ENCODE measurements around the gene ACE2. TPM values are rescaled to one million over a fixed set of nuclear protein-coding genes. Genes with fewer than 3 reads are reported as not detected.

ACE2 gene
- total RNA-seq, 1 experiment from 2014 or later = not detected

DNA sequence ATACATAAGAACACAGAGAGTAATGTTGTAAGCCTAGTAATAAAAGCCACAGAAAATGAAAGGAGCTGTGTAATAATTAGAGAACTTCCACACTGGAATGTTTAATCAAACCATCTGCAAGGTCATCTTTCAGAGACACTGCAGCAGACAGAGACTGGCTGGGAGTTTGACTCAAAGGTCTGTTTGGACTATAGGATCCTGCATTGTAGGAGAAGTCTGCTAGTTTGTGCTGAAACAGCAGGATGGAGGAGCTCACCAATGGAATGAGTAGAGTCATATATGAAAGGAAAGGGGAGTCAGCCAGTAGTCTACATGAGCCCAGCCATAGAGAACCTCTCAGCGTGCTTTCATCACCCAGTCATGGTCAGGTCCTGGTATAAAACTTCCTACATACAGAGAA is 4.5 kb upstream of the ACE2 start:
- no peaks in the 10 kb centered on the region; the same call in 1 of the 2 replicates for H3K4me1 ChIP-seq (ENCODE audit: insufficient read depth, low read length)
- Mint-ChIP-seq H3K4me3 (no peak overlapping the region), H3K9me3 (no peaks in the 10 kb centered on the region), H3K36me3 (ENCODE audit: insufficient read depth in 1 of 3, low read depth in 3 of 3) (peaks cover 0 to 1% (median 0%) of the 10 kb centered on the region in 3 experiments; a peak in 1 of 7 replicates), H3K4me1 (peaks cover 3 to 4% of the 10 kb centered on the region in 2 experiments; a peak in 2 of 4 replicates), H3K27ac (no peak overlapping the region), H3K27me3 (ENCODE audit: low read depth) (no peaks in the 10 kb centered on the region)
- H4K5ac ChIP-seq (ENCODE audit: insufficient read length, low read depth, low read length) = no peak overlapping the region
- no peak overlapping the region for H3K4me2 ChIP-seq (ENCODE audit: insufficient read depth, insufficient read length, low read length)
- H4K91ac ChIP-seq (ENCODE audit: insufficient read length, low read depth, low read length) = no peak overlapping the region
- no peak overlapping the region for H3K14ac ChIP-seq (ENCODE audit: insufficient read depth, low read length)
- no peak overlapping the region for H2BK15ac ChIP-seq (ENCODE audit: low read depth, low read length)
- no peaks in the 10 kb centered on the region for H4K20me1 ChIP-seq (ENCODE audit: control insufficient read depth, insufficient read depth, insufficient read length)
- H2BK5ac ChIP-seq (ENCODE audit: insufficient read length, low read length) = no peak overlapping the region
- no peak overlapping the region for H2BK12ac ChIP-seq (ENCODE audit: insufficient read length, low read depth, low read length)
- no peak overlapping the region for H4K8ac ChIP-seq (replicated peaks; ENCODE audit: insufficient read length, low read depth, low read length)
- no peak overlapping the region for H3K27ac ChIP-seq (ENCODE audit: insufficient read length, low read depth, low read length)
- no CpG with 5 or more reads among the region's 1 CpG for WGBS (ENCODE audit: extremely low coverage, insufficient read length, low lambda C conversion rate)
- DNase-seq = no peak
- no peak overlapping the region for H3K4ac ChIP-seq (ENCODE audit: low read depth, low read length)
- no peaks in the 10 kb centered on the region for H3K27me3 ChIP-seq (ENCODE audit: insufficient read depth, low read length)
- no peak overlapping the region for H3T11ph ChIP-seq (ENCODE audit: low read length)
- H2AFZ ChIP-seq (ENCODE audit: low read length) = no peak overlapping the region
- TF ChIP-seq, protein P1, sequence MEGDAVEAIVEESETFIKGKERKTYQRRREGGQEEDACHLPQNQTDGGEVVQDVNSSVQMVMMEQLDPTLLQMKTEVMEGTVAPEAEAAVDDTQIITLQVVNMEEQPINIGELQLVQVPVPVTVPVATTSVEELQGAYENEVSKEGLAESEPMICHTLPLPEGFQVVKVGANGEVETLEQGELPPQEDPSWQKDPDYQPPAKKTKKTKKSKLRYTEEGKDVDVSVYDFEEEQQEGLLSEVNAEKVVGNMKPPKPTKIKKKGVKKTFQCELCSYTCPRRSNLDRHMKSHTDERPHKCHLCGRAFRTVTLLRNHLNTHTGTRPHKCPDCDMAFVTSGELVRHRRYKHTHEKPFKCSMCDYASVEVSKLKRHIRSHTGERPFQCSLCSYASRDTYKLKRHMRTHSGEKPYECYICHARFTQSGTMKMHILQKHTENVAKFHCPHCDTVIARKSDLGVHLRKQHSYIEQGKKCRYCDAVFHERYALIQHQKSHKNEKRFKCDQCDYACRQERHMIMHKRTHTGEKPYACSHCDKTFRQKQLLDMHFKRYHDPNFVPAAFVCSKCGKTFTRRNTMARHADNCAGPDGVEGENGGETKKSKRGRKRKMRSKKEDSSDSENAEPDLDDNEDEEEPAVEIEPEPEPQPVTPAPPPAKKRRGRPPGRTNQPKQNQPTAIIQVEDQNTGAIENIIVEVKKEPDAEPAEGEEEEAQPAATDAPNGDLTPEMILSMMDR (conservative IDR thresholded peaks at IDR 0.05) = no peak
- H3K9me3 ChIP-seq (ENCODE audit: control insufficient read depth, low read depth, low read length) = no peaks in the 10 kb centered on the region
- no peaks in the 10 kb centered on the region for H3K23me2 ChIP-seq (ENCODE audit: insufficient read length, low read depth, low read length, poor library complexity, severe bottlenecking)
- no peak overlapping the region for H3K56ac ChIP-seq (ENCODE audit: insufficient read length, low read depth, low read length)
- H2AK5ac ChIP-seq (ENCODE audit: insufficient read length, low read length) = no peak overlapping the region
- H3K9ac ChIP-seq (ENCODE audit: extremely low read depth, insufficient read length, low read length) = no peak overlapping the region
- H3K79me2 ChIP-seq (ENCODE audit: insufficient read depth, low read length) = no peaks in the 10 kb centered on the region
- H3K23ac ChIP-seq (ENCODE audit: insufficient read length, low read depth, low read length) = no peak overlapping the region
- no peaks in the 10 kb centered on the region for H3K79me1 ChIP-seq (ENCODE audit: insufficient read depth, low read depth, low read length, poor library complexity, severe bottlenecking)
- no peak overlapping the region for H2BK20ac ChIP-seq (ENCODE audit: low read depth, low read length, poor library complexity, severe bottlenecking)
- no peak overlapping the region for H3K18ac ChIP-seq (ENCODE audit: insufficient read length, low read depth, low read length)
- H2BK120ac ChIP-seq (ENCODE audit: low read depth, low read length, poor library complexity, severe bottlenecking) = no peak overlapping the region

Measured in H9 (cell line).